Thyroid gland (tissue), 4 donors: Measurements from ENCODE around the gene CAPZB.

Source experiments
- CTCF ChIP-seq, 6 experiments: fragments of 200-600 bp in 3 of 6; fragments of 450-650 bp in 3 of 6; sonication (generic) in 3 of 6; IDR thresholded peaks; one replicate each; pipeline ENCODE4 v1.5.1; 2016 to 2019; ENCODE audit warnings: antibody characterized with exemption in 6 of 6, mild to moderate bottlenecking in 2 of 6, inconsistent platforms in 1 of 6, moderate library complexity in 1 of 6
- POLR2A ChIP-seq, 2 donors: fragments of 450-650 bp; IDR thresholded peaks; one replicate each; pipeline ENCODE4 v1.6.1; 2017; ENCODE audit warnings: antibody characterized with exemption in 2 of 2, mild to moderate bottlenecking in 2 of 2, moderate library complexity in 1 of 2

GRCh38 chr1:19435851-19436455, 49.4 kb downstream of the CAPZB start:
- TF ChIP-seq CTCF (IDR thresholded peaks at IDR 0.05), result no peak
- no peak for TF ChIP-seq POLR2A (IDR thresholded peaks at IDR 0.05)
